MCF 10A (cell line): ENCODE measurements around the gene SUCLA2. TPM values are rescaled to one million over a fixed set of nuclear protein-coding genes. Genes with fewer than 3 reads are reported as not detected.

Experiments used
- BruUV-seq: library from RNA; stranded (reverse); fragments of 400-500 nt; replicated peaks from 2 replicates; lab custom pipeline; 2021; lab: Mats Ljungman, UMichigan
- CTCF ChIA-PET: fragments of 300-600 bp; sonication (Branson Sonifier 250); formaldehyde crosslinking; extraction: SDS; loops from one replicate; lab custom pipeline; 2021; ENCODE audit warnings: antibody characterized with exemption, inconsistent platforms; lab: Yijun Ruan, JAX
- POLR2A ChIA-PET: fragments of 300-600, 350-650 bp; sonication (Branson Sonifier 250); formaldehyde crosslinking; extraction: SDS; loops from one replicate; lab custom pipeline; 2020; ENCODE audit warnings: antibody characterized with exemption, inconsistent platforms; lab: Yijun Ruan, JAX
- DNase-seq: peaks from one replicate; pipeline ENCODE4 v3.0.0-alpha.2; 2018; ENCODE audit not compliant: unreplicated experiment
- H3K27ac Mint-ChIP-seq: one replicate; pipeline ENCODE4 v1.8.0; 2022; ENCODE audit warnings: mild to moderate bottlenecking, low read depth, mixed read lengths; ENCODE audit not compliant: unreplicated experiment
- H3K27me3 Mint-ChIP-seq: one replicate; pipeline ENCODE4 v1.8.0; 2022; ENCODE audit warnings: mixed read lengths; ENCODE audit not compliant: insufficient read depth, unreplicated experiment
- H3K36me3 Mint-ChIP-seq: one replicate; pipeline ENCODE4 v1.8.0; 2022; ENCODE audit warnings: mild to moderate bottlenecking, moderate library complexity, mixed read lengths; ENCODE audit not compliant: insufficient read depth, unreplicated experiment
- H3K4me1 Mint-ChIP-seq: one replicate; pipeline ENCODE4 v1.8.0; 2022; ENCODE audit warnings: mixed read lengths; ENCODE audit not compliant: insufficient read depth, unreplicated experiment
- H3K4me3 Mint-ChIP-seq: one replicate; pipeline ENCODE4 v1.8.0; 2022; ENCODE audit warnings: mild to moderate bottlenecking, moderate library complexity, mixed read lengths; ENCODE audit not compliant: unreplicated experiment
- H3K9me3 Mint-ChIP-seq: one replicate; pipeline ENCODE4 v1.8.0; 2022; ENCODE audit warnings: mixed read lengths; ENCODE audit not compliant: unreplicated experiment
- CTCF ChIP-seq: fragments of 200-600 bp; IDR thresholded peaks from one replicate; pipeline ENCODE4 v1.8.0; 2022; ENCODE audit warnings: antibody characterized with exemption, mild to moderate bottlenecking; ENCODE audit not compliant: unreplicated experiment
- intact Hi-C: fragments of 100-400 bp; cut with micrococcal nuclease; formaldehyde crosslinking; loops from 2 replicates; pipeline ENCODE4 v1.14.1; 2022
- total RNA-seq: library from RNA; stranded (reverse); gene quantifications from 2 replicates; pipeline ENCODE4 v1.2.3, GENCODE V29; 2022

SUCLA2 gene
- total RNA-seq, 1 experiment from 2014 or later = 42.1 TPM

- ChIA-PET POLR2A (interaction anchor here (0.7 kb wide), 1 partner anchor 60 kb away, joined by 3 read pairs; no protein-coding TSS in a partner anchor), CTCF (interaction anchor here (0.6 to 0.8 kb wide), 2 partner anchors 31 to 59 kb away, joined by 4 read pairs; no protein-coding TSS in a partner anchor)
- no peak for TF ChIP-seq CTCF
- Mint-ChIP-seq H3K36me3 (peaks cover 4% of the 10 kb centered on the region), H3K27me3 (no peaks in the 10 kb centered on the region), H3K4me3 (no peak overlapping the region), H3K9me3 (no peaks in the 10 kb centered on the region), H3K27ac (no peak overlapping the region), H3K4me1 (peaks cover 7% of the 10 kb centered on the region)
- intact Hi-C loops = no loop called here
- BruUV-seq = no TSS peak
- peak; percentile 39 for DNase-seq
Observed at GRCh38 chr13:47908197-47908902, 92.7 kb downstream of the SUCLA2 start.

- Mint-ChIP-seq H3K27me3 (no peaks in the 10 kb centered on the region), H3K36me3 (peaks cover 4% of the 10 kb centered on the region), H3K4me3 (no peak overlapping the region), H3K9me3 (no peaks in the 10 kb centered on the region), H3K4me1 (peaks cover 7% of the 10 kb centered on the region), H3K27ac (no peak overlapping the region)
- TF ChIP-seq CTCF = no peak
- no TSS peak for BruUV-seq
- intact Hi-C loops = no loop called here
- ChIA-PET POLR2A (interaction anchor here (0.6 kb wide), 1 partner anchor 19 kb away, joined by 3 read pairs; no protein-coding TSS in a partner anchor), CTCF (interaction anchor here (0.5 to 1.4 kb wide), 3 partner anchors 13 to 222 kb away, joined by 3 read pairs; no protein-coding TSS in a partner anchor)
- no peak for DNase-seq
Observed at GRCh38 chr13:47904891-47905290, 96.2 kb downstream of the SUCLA2 start.

GRCh38 chr13:47904241-47904640 lies 96.8 kb downstream of the SUCLA2 start:
- CTCF ChIA-PET = interaction anchor here (0.5 to 1.4 kb wide), 4 partner anchors 13 to 569 kb away, joined by 3 to 4 read pairs (median 3); no protein-coding TSS in a partner anchor
- H3K36me3 Mint-ChIP-seq = peaks cover 4% of the 10 kb centered on the region
- intact Hi-C loops = no loop called here

More at GRCh38 chr13:47904241-47904640, 96.8 kb downstream of the SUCLA2 start:
- TF ChIP-seq CTCF = no peak
- Mint-ChIP-seq H3K27me3 (no peaks in the 10 kb centered on the region), H3K4me3 (no peak overlapping the region), H3K27ac (no peak overlapping the region), H3K4me1 (peaks cover 7% of the 10 kb centered on the region), H3K9me3 (no peaks in the 10 kb centered on the region)
- peak; percentile 4 for DNase-seq
- no TSS peak for BruUV-seq
- POLR2A ChIA-PET = no interaction called here
